ENCODE data around the gene KDM5C. TPM values are rescaled to one million over a fixed set of nuclear protein-coding genes. Genes with fewer than 3 reads are reported as not detected.

The KDM5C gene
- total RNA-seq, 1 experiment from 2014 or later = 163 TPM

DNA sequence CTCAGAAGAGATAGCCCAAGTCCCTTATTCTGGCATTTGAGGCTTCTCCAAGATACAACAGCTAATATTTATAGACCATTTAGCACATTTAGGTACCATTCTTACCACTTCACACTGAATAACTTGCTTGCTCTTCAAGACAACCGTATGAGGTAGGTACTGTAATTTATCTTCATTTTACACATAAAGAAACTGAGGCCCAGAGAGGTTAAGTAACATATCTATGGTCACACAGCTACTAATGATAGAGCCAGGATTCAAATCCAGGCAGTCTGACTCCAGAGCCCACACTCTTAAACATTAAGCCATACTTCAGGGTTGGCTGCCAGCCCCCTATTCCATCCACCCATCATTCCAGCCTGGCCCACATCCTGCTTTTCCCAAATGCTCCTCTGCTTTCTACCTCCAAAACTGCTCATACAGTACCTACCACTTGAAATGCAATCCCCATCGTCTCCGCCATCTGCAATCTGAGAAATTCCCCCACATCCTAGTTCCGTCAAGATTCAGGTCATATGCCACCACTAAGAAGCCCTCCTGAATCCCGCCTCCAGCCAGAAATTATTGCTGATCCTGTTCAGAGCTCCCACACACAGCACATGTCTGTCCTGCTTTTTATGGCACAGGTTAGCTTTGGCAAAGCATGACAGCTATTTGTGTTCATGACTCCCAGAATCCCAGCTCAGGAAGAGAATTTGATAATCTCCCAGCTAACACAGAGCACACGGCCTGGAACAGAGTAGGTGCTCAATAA, 32.8 kb upstream of the KDM5C start:
- Mint-ChIP-seq H3K4me3 (ENCODE audit: unreplicated experiment) (no peak overlapping the region), H3K36me3 (ENCODE audit: insufficient read depth, unreplicated experiment) (peaks cover 11% of the 10 kb centered on the region), H3K27me3 (ENCODE audit: insufficient read depth, unreplicated experiment) (peaks cover 58% of the 10 kb centered on the region), H3K27ac (ENCODE audit: low read depth, unreplicated experiment) (no peak overlapping the region), H3K9me3 (ENCODE audit: unreplicated experiment) (no peaks in the 10 kb centered on the region), H3K4me1 (ENCODE audit: insufficient read depth, unreplicated experiment) (peaks cover 7% of the 10 kb centered on the region)
- CTCF ChIA-PET = interaction anchor here (0.9 to 3.2 kb wide), 6 partner anchors 10 to 224 kb away, joined by 4 to 12 read pairs (median 4); no protein-coding TSS in a partner anchor
- DNase-seq (ENCODE audit: unreplicated experiment) = no peak
- no TSS peak for BruUV-seq (replicated peaks)
- intact Hi-C loops (cut with micrococcal nuclease) = no loop called here
- TF ChIP-seq, protein P1, sequence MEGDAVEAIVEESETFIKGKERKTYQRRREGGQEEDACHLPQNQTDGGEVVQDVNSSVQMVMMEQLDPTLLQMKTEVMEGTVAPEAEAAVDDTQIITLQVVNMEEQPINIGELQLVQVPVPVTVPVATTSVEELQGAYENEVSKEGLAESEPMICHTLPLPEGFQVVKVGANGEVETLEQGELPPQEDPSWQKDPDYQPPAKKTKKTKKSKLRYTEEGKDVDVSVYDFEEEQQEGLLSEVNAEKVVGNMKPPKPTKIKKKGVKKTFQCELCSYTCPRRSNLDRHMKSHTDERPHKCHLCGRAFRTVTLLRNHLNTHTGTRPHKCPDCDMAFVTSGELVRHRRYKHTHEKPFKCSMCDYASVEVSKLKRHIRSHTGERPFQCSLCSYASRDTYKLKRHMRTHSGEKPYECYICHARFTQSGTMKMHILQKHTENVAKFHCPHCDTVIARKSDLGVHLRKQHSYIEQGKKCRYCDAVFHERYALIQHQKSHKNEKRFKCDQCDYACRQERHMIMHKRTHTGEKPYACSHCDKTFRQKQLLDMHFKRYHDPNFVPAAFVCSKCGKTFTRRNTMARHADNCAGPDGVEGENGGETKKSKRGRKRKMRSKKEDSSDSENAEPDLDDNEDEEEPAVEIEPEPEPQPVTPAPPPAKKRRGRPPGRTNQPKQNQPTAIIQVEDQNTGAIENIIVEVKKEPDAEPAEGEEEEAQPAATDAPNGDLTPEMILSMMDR (IDR thresholded peaks at IDR 0.05; ENCODE audit: unreplicated experiment) = no peak
- POLR2A ChIA-PET = interaction anchor here (0.9 kb wide), 1 partner anchor 11 kb away, joined by 3 read pairs; no protein-coding TSS in a partner anchor

DNA sequence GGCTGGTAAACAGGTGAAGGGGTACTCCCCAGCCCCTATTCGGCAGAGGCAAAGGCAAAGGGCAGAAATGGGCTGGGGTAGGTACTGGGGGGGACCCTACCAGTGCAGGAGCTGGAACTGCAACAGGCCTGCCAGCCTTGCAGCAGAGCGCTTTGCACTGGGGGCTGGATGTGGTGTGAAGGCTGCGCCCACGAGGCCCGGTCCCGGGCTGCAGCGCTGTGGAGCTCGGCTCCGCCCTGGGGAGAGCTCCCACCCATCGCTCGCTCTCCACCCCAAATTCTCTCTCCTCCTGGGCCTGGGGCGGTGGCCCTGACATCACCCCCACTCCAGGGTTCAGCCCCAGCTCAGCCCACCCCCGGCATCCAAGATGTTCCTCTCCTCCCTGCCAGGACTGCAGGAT, 32.2 kb upstream of the KDM5C start:
- no peak overlapping the region for H3K4me3 Mint-ChIP-seq (ENCODE audit: unreplicated experiment)
- no peaks in the 10 kb centered on the region for H3K9me3 Mint-ChIP-seq (ENCODE audit: unreplicated experiment)
- no TSS peak for BruUV-seq (replicated peaks)
- ChIA-PET CTCF (interaction anchor here (0.7 to 3.2 kb wide), 3 partner anchors 27 to 185 kb away, joined by 3 to 12 read pairs (median 5); no protein-coding TSS in a partner anchor), POLR2A (interaction anchor here (0.9 kb wide), 1 partner anchor 10 kb away, joined by 3 read pairs; no protein-coding TSS in a partner anchor)
- H3K27me3 Mint-ChIP-seq (ENCODE audit: insufficient read depth, unreplicated experiment) = peaks cover 58% of the 10 kb centered on the region
- intact Hi-C loops (cut with micrococcal nuclease) = no loop called here
- H3K4me1 Mint-ChIP-seq (ENCODE audit: insufficient read depth, unreplicated experiment) = peaks cover 7% of the 10 kb centered on the region
- H3K36me3 Mint-ChIP-seq (ENCODE audit: insufficient read depth, unreplicated experiment) = peaks cover 13% of the 10 kb centered on the region
- TF ChIP-seq, protein P1 (IDR thresholded peaks at IDR 0.05; ENCODE audit: unreplicated experiment) = no peak
- no peak overlapping the region for H3K27ac Mint-ChIP-seq (ENCODE audit: low read depth, unreplicated experiment)
- DNase-seq (ENCODE audit: unreplicated experiment) = no peak

DNA sequence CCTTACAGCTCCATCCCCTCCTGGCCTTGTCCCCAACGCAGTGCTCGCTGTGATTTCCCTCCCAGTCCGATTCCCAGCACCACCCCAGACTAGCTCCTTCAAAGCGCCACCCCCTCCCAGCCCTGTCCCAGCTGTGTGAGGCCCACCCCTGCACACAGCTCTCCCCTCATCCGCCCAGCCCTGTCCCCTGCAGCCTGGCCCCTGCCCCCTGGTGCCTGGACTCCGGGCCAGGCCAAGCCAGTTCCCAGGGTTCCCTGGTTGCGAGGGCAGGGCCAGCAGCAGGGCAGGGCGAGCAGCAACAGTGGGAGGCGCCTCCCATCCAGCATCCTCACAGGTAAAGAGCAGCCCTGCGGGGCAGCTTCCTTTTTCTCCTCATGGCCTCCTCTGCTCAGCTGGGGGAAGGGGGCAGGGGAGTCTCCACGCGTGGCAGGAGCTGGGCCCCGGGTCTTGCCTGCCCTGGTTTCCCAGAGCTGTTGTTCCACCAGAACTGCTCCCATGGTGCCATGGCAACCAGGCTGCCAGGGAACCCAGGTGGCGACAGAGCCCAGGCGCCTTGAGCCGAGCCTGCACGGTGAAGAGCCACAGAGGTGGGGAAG, 31.5 kb upstream of the KDM5C start:
- no peak overlapping the region for H3K4me3 Mint-ChIP-seq (ENCODE audit: unreplicated experiment)
- CTCF ChIA-PET = interaction anchor here (0.7 to 3.2 kb wide), 4 partner anchors 13 to 184 kb away, joined by 3 to 12 read pairs (median 6); no protein-coding TSS in a partner anchor

More for the DNA sequence above, 31.5 kb upstream of the KDM5C start:
- Mint-ChIP-seq H3K9me3 (ENCODE audit: unreplicated experiment) (no peaks in the 10 kb centered on the region), H3K4me1 (ENCODE audit: insufficient read depth, unreplicated experiment) (peaks cover 7% of the 10 kb centered on the region), H3K36me3 (ENCODE audit: insufficient read depth, unreplicated experiment) (peaks cover 11% of the 10 kb centered on the region), H3K27me3 (ENCODE audit: insufficient read depth, unreplicated experiment) (peaks cover 52% of the 10 kb centered on the region), H3K27ac (ENCODE audit: low read depth, unreplicated experiment) (no peak overlapping the region)
- intact Hi-C loops (cut with micrococcal nuclease) = no loop called here
- BruUV-seq (replicated peaks) = no TSS peak
- DNase-seq (ENCODE audit: unreplicated experiment) = no peak
- TF ChIP-seq, protein P1 (IDR thresholded peaks at IDR 0.05; ENCODE audit: unreplicated experiment) = no peak
- POLR2A ChIA-PET = no interaction called here

Measured in MCF 10A (cell line).